ENCODE measurements around the gene GADL1.

GADL1 gene

DNA sequence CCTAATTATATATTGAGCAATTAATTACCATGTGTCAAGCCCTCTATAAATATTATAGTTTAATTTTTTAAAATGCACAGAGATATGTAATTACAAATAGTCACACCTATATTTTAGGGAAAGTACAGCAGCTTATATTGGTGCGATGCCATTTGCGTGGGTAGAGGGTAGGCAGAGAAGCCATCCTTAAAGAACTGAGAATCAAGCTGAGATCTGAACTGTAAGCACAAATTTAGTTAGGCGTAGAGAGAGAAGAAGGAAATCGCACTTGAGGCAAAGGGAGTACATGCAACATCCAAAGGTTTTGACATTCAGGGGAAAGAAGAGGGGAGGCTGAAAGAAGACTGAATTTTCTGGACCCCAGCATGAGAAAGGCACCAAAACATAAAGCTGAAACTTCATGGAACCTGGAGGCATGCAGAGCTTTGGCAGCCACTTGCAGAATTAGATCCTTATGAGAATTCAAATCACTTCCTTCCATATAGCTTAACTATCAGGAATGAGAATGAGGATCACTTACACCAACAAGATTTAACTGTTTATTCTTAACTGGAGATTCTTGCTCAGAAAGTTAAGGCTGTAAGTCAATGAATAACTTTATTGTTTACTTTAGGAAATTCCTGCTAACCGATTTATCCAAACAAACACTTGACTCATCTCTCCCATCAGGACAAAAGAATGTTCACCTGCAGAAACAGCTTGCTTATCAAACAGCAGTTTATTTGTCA, 173.7 kb downstream of the GADL1 start:
- DNase-seq, result no peak

GRCh38 chr3:30719536-30719935, 174.9 kb downstream of the GADL1 start:
- DNase-seq, result no peak

DNA sequence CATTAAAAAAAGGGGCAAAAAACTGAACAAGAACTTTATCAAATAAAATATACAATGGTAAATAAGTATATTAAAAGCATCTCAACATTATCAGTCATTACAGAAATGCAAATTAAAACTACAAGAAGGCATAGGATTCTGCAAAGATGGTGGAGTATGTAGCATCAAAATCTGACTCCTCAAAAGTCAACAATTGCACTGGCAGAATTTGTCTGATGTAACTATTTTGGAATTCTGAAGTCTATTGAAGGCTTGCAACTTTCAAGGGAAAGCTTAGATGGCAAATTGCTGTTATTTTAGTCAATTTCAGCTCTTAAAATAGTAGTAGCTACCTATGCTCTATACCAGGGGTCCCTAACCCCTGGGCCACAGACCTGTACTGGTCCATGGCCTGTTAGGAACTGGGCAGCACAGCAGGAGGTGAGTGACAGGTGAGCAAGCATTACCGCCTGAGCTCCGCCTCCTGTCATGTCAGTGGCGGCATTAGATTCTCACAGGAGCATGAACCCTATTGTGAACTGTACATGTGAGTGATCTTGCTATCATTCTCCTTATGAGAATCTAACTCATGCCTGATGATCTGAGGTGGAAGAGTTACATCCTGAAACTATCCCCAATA, 180.5 kb downstream of the GADL1 start:
- DNase-seq, result no peak

DNA sequence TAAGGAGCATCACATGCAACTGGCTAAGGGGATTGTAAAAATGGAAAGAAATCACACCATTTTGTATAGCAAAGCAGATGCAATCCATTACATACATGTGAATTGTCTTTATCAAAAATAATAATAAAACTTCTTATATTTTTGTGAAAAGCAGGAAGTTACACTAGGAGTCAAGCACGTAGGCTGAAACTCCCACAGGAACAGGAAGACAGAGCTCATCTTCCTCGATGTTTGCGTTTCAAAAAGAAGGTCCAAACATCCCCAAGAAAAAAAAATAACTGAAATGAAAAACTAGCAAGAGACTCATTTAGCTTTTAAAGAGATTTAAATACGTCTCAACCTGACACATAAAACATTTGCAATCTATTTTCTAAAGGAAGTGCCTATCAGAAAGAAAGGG, 181.5 kb downstream of the GADL1 start:
- DNase-seq, result no peak

DNA sequence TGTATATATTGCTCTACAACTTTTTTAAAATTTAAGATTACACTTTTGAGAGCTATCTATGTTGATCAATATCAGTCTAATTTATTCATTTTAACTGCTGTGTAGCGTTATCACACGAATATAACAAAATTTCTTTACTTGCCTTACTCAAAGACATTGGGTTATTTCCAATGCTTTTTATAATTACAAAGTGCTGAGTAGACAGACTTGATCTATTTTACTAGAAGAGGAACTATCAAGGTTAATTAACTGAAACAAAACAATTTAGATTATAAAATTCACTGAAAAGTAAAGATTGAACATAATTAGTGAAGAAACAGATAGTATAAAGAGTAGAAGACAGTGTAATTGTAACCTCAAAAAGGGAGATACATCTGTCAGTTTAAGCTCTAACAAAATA, 182.6 kb downstream of the GADL1 start:
- DNase-seq, result no peak

GRCh38 chr3:30711151-30711550, 183.3 kb downstream of the GADL1 start:
- no peak for DNase-seq

DNA sequence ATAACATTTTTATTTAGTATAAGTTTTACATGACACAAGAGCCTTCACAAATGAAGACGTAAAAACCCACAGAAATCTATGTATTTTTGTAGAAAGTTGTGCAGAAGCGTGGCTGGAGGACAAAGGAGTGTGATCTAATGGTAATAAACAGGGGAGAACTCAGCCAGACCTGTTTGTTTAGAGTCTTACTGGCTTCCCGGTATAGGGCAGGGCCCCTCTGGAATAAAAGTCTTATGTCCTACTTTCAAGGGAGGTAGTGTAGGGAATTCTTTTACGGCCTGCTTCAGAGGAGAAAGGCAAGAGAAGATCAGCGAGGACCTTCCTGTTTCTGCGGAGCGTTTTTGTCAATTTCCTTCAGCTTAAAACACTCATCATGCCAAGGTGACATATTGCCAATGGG, 184.4 kb downstream of the GADL1 start:
- no peak for DNase-seq

DNA sequence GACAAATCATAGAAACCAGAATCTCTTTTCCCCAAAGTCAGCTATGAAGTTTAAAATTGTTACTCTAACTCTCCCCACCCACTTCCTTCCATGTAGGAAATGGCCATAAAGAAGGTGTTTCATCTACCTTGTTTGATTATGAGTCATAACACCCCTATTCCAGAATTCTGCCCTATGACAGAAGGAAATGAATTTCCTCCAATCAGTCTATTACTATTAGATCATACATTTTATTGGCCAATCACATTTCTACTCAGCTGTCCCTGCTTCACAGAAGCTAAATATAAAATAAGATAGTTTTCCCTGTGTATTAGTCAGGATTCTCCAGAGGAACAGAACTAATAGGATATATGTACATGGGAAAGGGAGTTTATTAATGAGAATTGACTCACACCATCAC, 186.0 kb downstream of the GADL1 start:
- no peak for DNase-seq

- DNase-seq, result no peak
Measured at GRCh38 chr3:30707825-30708224, 186.6 kb downstream of the GADL1 start.

GRCh38 chr3:30704931-30705890, 189.2 kb downstream of the GADL1 start:
- no peak for DNase-seq

- no peak for DNase-seq
Measured at GRCh38 chr3:30702828-30703397, 191.5 kb downstream of the GADL1 start.

GRCh38 chr3:30702038-30702827, 192.2 kb downstream of the GADL1 start:
- no peak for DNase-seq

- DNase-seq, result no peak
Measured at GRCh38 chr3:30700702-30701321, 193.6 kb downstream of the GADL1 start.

DNA sequence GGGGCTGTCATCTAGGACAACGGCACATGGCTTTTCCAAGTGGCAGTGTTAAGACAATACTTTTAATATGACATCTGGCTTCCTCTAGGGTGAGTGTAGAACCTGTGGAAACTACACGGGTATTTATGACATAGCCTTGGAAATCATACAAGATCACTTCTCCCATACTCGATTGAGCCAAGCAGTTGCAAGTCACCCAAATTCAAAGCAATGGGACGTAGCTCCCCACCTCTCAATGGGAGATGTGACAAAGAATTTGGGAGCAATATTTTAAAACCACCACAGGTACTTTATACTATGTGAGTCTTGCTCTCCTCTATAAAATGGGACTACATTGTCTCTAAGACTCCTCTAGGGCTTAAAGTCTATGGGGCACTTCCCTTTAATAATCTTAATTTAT, 194.5 kb downstream of the GADL1 start:
- DNase-seq, result no peak

DNA sequence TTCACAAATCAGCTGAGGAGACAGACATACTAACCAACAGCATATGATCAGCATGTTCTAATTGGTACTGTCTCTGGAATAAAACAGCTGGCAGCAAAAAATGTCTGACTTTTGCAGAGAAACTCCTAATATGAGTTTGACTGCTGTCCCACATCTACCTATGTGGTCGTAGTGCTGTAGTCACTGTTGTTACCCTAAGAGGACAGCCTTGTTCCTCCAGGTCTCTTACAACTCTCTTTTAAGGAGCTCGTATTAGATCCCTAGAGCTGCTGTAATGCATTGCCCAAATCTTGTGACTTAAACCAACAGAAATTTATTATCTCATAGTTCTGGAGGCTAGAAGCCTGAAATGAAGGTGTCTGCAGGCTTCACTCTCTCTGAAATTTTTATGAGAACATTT, 195.9 kb downstream of the GADL1 start:
- no peak for DNase-seq

- no peak for DNase-seq
Measured at GRCh38 chr3:30696896-30697295, 197.6 kb downstream of the GADL1 start.

DNA sequence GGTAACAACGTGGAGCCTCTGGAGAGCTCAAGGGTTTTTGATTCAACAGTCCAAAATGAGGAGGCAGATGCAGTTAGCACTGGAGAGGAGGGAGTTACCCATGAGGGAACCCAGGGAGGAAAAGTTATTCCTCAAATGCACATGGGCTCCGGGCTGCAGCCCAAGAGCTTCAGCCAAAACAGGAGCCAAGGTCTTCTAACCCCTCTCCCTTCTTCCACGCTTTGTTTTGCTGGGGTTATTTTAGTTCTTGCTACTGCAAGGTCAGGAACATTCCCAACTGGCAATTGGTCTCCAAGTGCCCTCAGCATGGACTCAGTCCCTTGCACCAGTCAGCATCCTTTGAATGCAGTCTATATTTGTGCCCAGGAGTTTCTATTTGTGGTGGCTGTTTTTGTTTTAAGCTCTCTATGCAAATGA, 198.1 kb downstream of the GADL1 start:
- DNase-seq, result no peak

DNA sequence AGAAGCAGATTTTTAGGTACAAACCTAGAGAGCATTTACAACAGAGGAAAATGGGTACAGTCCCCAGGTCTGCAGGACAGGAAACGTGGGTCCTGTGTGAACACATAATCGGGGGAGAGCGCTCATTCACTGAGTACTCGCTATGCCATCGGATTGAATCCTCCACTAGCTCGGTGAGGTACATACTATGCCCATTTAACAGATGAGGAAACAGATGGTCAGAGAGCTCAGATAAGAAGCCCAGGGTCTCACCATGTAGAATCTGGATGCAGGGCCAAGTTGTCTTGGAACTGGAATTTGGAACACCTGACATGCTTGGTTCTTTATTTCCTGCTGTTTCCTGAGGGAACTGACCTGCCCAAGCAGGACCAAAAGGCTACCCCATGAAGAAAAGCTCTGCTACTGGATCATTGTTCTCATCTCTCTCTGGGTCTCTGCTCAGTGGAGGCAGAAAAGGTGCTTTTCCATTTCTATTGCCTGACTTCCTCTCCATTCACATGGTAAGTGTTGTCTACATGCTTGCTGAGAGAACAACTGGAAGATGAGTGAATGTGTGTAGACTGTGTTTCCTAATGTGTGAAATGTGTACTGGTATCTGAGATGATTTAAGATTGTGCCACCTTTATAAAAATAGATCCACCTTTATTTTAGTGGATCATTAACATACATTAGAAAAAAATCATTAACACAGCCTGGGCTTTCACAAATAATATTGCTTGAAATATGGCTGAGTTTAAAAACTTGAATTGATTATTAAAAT, 199.0 kb downstream of the GADL1 start:
- no peak for DNase-seq

- DNase-seq, result no peak
Measured at GRCh38 chr3:30694668-30695067, 199.8 kb downstream of the GADL1 start.

- DNase-seq, result no peak
Measured at GRCh38 chr3:30694148-30694547, 200.3 kb downstream of the GADL1 start.

GRCh38 chr3:30693470-30694120, 200.9 kb downstream of the GADL1 start:
- peak; percentile 31 for DNase-seq

Data from effector CD4-positive, alpha-beta T cell (primary cell).